ENCODE data around the gene HCFC1R1.

The HCFC1R1 gene

GRCh38 chr16:3028716-3029319 is 5.1 kb upstream of the HCFC1R1 start:
- DNase-seq (ENCODE audit: low read depth): no peak
- no peak overlapping the region for H3K4me3 ChIP-seq (replicated peaks; ENCODE audit: low read depth, low read length)

GRCh38 chr16:3027983-3028715 is 4.4 kb upstream of the HCFC1R1 start:
- DNase-seq (ENCODE audit: low read depth): peak; percentile 74
- H3K4me3 ChIP-seq (replicated peaks; ENCODE audit: low read depth, low read length): no peak overlapping the region
- peak; percentile 58 for TF ChIP-seq CTCF (IDR thresholded peaks at IDR 0.05; ENCODE audit: low read length, missing control alignments)

More at GRCh38 chr16:3028716-3029319, 5.1 kb upstream of the HCFC1R1 start:
- no peak for TF ChIP-seq CTCF (IDR thresholded peaks at IDR 0.05; ENCODE audit: low read length, missing control alignments)

- H3K4me3 ChIP-seq (replicated peaks; ENCODE audit: low read depth, low read length): no peak overlapping the region
- no peak for TF ChIP-seq CTCF (IDR thresholded peaks at IDR 0.05; ENCODE audit: low read length, missing control alignments)
- DNase-seq (ENCODE audit: low read depth): no peak
These were observed 3.7 kb upstream of the HCFC1R1 start for GRCh38 chr16:3027489-3027795.

- DNase-seq (ENCODE audit: low read depth): no peak
- no peak for TF ChIP-seq CTCF (IDR thresholded peaks at IDR 0.05; ENCODE audit: low read length, missing control alignments)
These were observed 3.1 kb upstream of the HCFC1R1 start for GRCh38 chr16:3026609-3027488.

GRCh38 chr16:3026003-3026378 is 2.2 kb upstream of the HCFC1R1 start:
- TF ChIP-seq CTCF (IDR thresholded peaks at IDR 0.05; ENCODE audit: low read length, missing control alignments): no peak
- H3K4me3 ChIP-seq (replicated peaks; ENCODE audit: low read depth, low read length): no peak overlapping the region
- DNase-seq (ENCODE audit: low read depth): no peak

More at GRCh38 chr16:3026609-3027488, 3.1 kb upstream of the HCFC1R1 start:
- H3K4me3 ChIP-seq (replicated peaks; ENCODE audit: low read depth, low read length): no peak overlapping the region

- H3K4me3 ChIP-seq (replicated peaks; ENCODE audit: low read depth, low read length): no peak overlapping the region
- no peak for TF ChIP-seq CTCF (IDR thresholded peaks at IDR 0.05; ENCODE audit: low read length, missing control alignments)
- no peak for DNase-seq (ENCODE audit: low read depth)
These were observed 1.6 kb upstream of the HCFC1R1 start for GRCh38 chr16:3025032-3026002.

Data from fibroblast of pulmonary artery (primary cell).